H9 (cell line): ENCODE data around the gene USB1. TPM values are rescaled to one million over a fixed set of nuclear protein-coding genes. Genes with fewer than 3 reads are reported as not detected.

ENCODE experiments used
- DNase-seq: peaks from one replicate; pipeline ENCODE4 v3.0.0-alpha.2; 2017
- H2AFZ ChIP-seq: one replicate; pipeline ENCODE4 v1.6.1; 2013; ENCODE audit warnings: mild to moderate bottlenecking, low read length, control low read depth, moderate library complexity
- H2AK5ac ChIP-seq: 2 replicates; pipeline ENCODE4 v1.6.1; 2013; ENCODE audit warnings: low read length, control low read depth, mixed read lengths; ENCODE audit not compliant: insufficient read length
- H2BK120ac ChIP-seq: one replicate; pipeline ENCODE4 v1.6.1; 2013; ENCODE audit warnings: low read depth, mild to moderate bottlenecking, low read length, control low read depth, inconsistent platforms; ENCODE audit not compliant: poor library complexity, severe bottlenecking
- H2BK12ac ChIP-seq: 2 replicates; pipeline ENCODE4 v1.6.1; 2013; ENCODE audit warnings: low read length, control low read depth, mixed read lengths, low read depth; ENCODE audit not compliant: insufficient read length
- H2BK15ac ChIP-seq: 2 replicates; pipeline ENCODE4 v1.6.1; 2013; ENCODE audit warnings: low read depth, low read length, control low read depth
- H2BK20ac ChIP-seq: one replicate; pipeline ENCODE4 v1.6.1; 2013; ENCODE audit warnings: low read depth, mild to moderate bottlenecking, low read length, control low read depth, inconsistent platforms; ENCODE audit not compliant: poor library complexity, severe bottlenecking
- H2BK5ac ChIP-seq: 2 replicates; pipeline ENCODE4 v1.6.1; 2013; ENCODE audit warnings: low read length, control low read depth, mixed read lengths; ENCODE audit not compliant: insufficient read length
- H3K14ac ChIP-seq: 2 replicates; pipeline ENCODE4 v1.6.1; 2013; ENCODE audit warnings: low read length, control low read depth; ENCODE audit not compliant: insufficient read depth
- H3K18ac ChIP-seq: 2 replicates; pipeline ENCODE4 v1.6.1; 2013; ENCODE audit warnings: low read depth, mild to moderate bottlenecking, mixed read lengths, low read length, control low read depth; ENCODE audit not compliant: insufficient read length
- H3K23ac ChIP-seq: 2 replicates; pipeline ENCODE4 v1.6.1; 2013; ENCODE audit warnings: low read length, control low read depth, mixed read lengths, low read depth; ENCODE audit not compliant: insufficient read length
- H3K23me2 ChIP-seq: 2 replicates; pipeline ENCODE4 v1.6.1; 2013; ENCODE audit warnings: low read depth, mild to moderate bottlenecking, mixed read lengths, low read length, control low read depth; ENCODE audit not compliant: insufficient read length, poor library complexity, severe bottlenecking
- H3K27ac ChIP-seq: 2 replicates; pipeline ENCODE4 v1.5.1; 2013; ENCODE audit warnings: low read length, control low read depth, mixed read lengths, low read depth; ENCODE audit not compliant: insufficient read length
- H3K27me3 ChIP-seq: 2 replicates; pipeline ENCODE4 v1.6.1; 2013; ENCODE audit warnings: low read length, control low read depth, inconsistent platforms; ENCODE audit not compliant: insufficient read depth
- H3K4ac ChIP-seq: 2 replicates; pipeline ENCODE4 v1.6.1; 2013; ENCODE audit warnings: low read depth, mild to moderate bottlenecking, control low read depth, inconsistent platforms, low read length, moderate library complexity
- H3K4me1 ChIP-seq: 2 replicates; pipeline ENCODE4 v1.6.1; 2013; ENCODE audit warnings: low read length, control low read depth, inconsistent platforms; ENCODE audit not compliant: insufficient read depth
- H3K4me2 ChIP-seq: 2 replicates; pipeline ENCODE4 v1.6.1; 2013; ENCODE audit warnings: low read length, control low read depth, mixed read lengths; ENCODE audit not compliant: insufficient read length, insufficient read depth
- H3K56ac ChIP-seq: 2 replicates; pipeline ENCODE4 v1.6.1; 2013; ENCODE audit warnings: low read depth, mild to moderate bottlenecking, mixed read lengths, low read length, control low read depth; ENCODE audit not compliant: insufficient read length
- H3K79me1 ChIP-seq: 2 replicates; pipeline ENCODE4 v1.6.1; 2013; ENCODE audit warnings: low read depth, mild to moderate bottlenecking, moderate library complexity, low read length, control low read depth, inconsistent platforms; ENCODE audit not compliant: insufficient read depth, poor library complexity, severe bottlenecking
- H3K79me2 ChIP-seq: 2 replicates; pipeline ENCODE4 v1.6.1; 2013; ENCODE audit warnings: low read length, control low read depth, inconsistent platforms; ENCODE audit not compliant: insufficient read depth
- H3K9ac ChIP-seq: 2 replicates; pipeline ENCODE4 v1.6.1; 2013; ENCODE audit warnings: low read length, control low read depth, mixed read lengths; ENCODE audit not compliant: insufficient read length; ENCODE audit errors: extremely low read depth
- H3K9me3 ChIP-seq: one replicate; pipeline ENCODE4 v1.6.1; 2013; ENCODE audit warnings: low read depth, low read length, inconsistent platforms; ENCODE audit not compliant: control insufficient read depth
- H3T11ph ChIP-seq: one replicate; pipeline ENCODE4 v1.6.1; 2013; ENCODE audit warnings: mild to moderate bottlenecking, low read length, control low read depth, inconsistent platforms
- H4K20me1 ChIP-seq: one replicate; pipeline ENCODE4 v1.6.1; 2013; ENCODE audit not compliant: control insufficient read depth, insufficient read length, insufficient read depth
- H4K5ac ChIP-seq: 2 replicates; pipeline ENCODE4 v1.6.1; 2013; ENCODE audit warnings: low read depth, mild to moderate bottlenecking, mixed read lengths, low read length, control low read depth; ENCODE audit not compliant: insufficient read length
- H4K8ac ChIP-seq: replicated peaks from 2 replicates; pipeline ENCODE4 v1.6.1; 2013; ENCODE audit warnings: low read length, control low read depth, mixed read lengths, low read depth; ENCODE audit not compliant: insufficient read length
- H4K91ac ChIP-seq: 2 replicates; pipeline ENCODE4 v1.6.1; 2013; ENCODE audit warnings: low read depth, mild to moderate bottlenecking, moderate library complexity, mixed read lengths, low read length, control low read depth; ENCODE audit not compliant: insufficient read length
- H3K27ac Mint-ChIP-seq, 3 experiments: 2 replicates in 2 of 3; 3 replicates in 1 of 3; pipeline ENCODE4 v1.8.0; 2020 to 2021; ENCODE audit warnings: mixed read lengths in 3 of 3, mild to moderate bottlenecking in 1 of 3, moderate library complexity in 1 of 3
- H3K27me3 Mint-ChIP-seq: 2 replicates; pipeline ENCODE4 v1.8.0; 2021; ENCODE audit warnings: low read depth, mild to moderate bottlenecking, moderate library complexity, mixed read lengths
- H3K36me3 Mint-ChIP-seq, 3 experiments: 2 replicates in 2 of 3; 3 replicates in 1 of 3; pipeline ENCODE4 v1.8.0; 2020 to 2021; ENCODE audit warnings: low read depth in 3 of 3, mixed read lengths in 3 of 3; ENCODE audit not compliant: insufficient read depth in 1 of 3
- H3K4me1 Mint-ChIP-seq, 2 experiments: 2 replicates each; pipeline ENCODE4 v1.8.0; 2020; ENCODE audit warnings: mixed read lengths in 2 of 2
- H3K4me3 Mint-ChIP-seq, 2 experiments: 2 replicates in 1 of 2; 3 replicates in 1 of 2; pipeline ENCODE4 v1.8.0; 2020 to 2021; ENCODE audit warnings: mild to moderate bottlenecking in 2 of 2, mixed read lengths in 2 of 2, moderate library complexity in 1 of 2
- H3K9me3 Mint-ChIP-seq, 2 experiments: 2 replicates in 1 of 2; 3 replicates in 1 of 2; pipeline ENCODE4 v1.8.0; 2020; ENCODE audit warnings: mild to moderate bottlenecking in 2 of 2, mixed read lengths in 2 of 2, moderate library complexity in 1 of 2
- CTCF ChIP-seq: fragments of 200-600 bp; sonication (generic); conservative IDR thresholded peaks from 3 replicates; pipeline ENCODE4 v1.8.0; 2021; ENCODE audit warnings: antibody characterized with exemption, mild to moderate bottlenecking
- WGBS: extraction: QIAGEN DNeasy Blood & Tissue Kit; methylation state at CpG from one replicate; pipeline ENCODE4 v1.1.7; 2013; ENCODE audit warnings: missing lambda C conversion rate, low lambda C conversion rate, mixed read lengths; ENCODE audit not compliant: insufficient read length; ENCODE audit errors: extremely low coverage; 5-methylcytosine and 5-hydroxymethylcytosine counted together
- total RNA-seq: library from RNA; stranded (reverse); gene quantifications from 2 replicates; pipeline ENCODE4 v1.2.1, GENCODE V29; 2021

Gene USB1
- total RNA-seq, 1 experiment from 2014 or later = 65.0 TPM

GRCh38 chr16:58036943-58037342, 35.7 kb downstream of the USB1 start:
- no peaks in the 10 kb centered on the region for H3K27me3 Mint-ChIP-seq
- no peaks in the 10 kb centered on the region for H3K79me2 ChIP-seq
- H3K18ac ChIP-seq = no peak overlapping the region
- H3K27me3 ChIP-seq = no peaks in the 10 kb centered on the region
- TF ChIP-seq CTCF = no peak
- no peak overlapping the region for H2BK20ac ChIP-seq
- no peaks in the 10 kb centered on the region for H3K23me2 ChIP-seq
- H3K9ac ChIP-seq = no peak overlapping the region
- H2AK5ac ChIP-seq = no peak overlapping the region
- H3K4me1 Mint-ChIP-seq = peaks cover 4 to 11% of the 10 kb centered on the region in 2 experiments
- H2BK120ac ChIP-seq = no peak overlapping the region
- H2BK5ac ChIP-seq = no peak overlapping the region
- H3K27ac ChIP-seq = no peak overlapping the region
- no peak overlapping the region for H3K4me2 ChIP-seq
- peak overlapping the region in 1 of 3 experiments; percentile 53; a peak in 1 of 7 replicates for H3K27ac Mint-ChIP-seq
- H4K91ac ChIP-seq = no peak overlapping the region
- no peak overlapping the region for H3K14ac ChIP-seq
- H4K20me1 ChIP-seq = no peaks in the 10 kb centered on the region
- H3K4me3 Mint-ChIP-seq = no peak overlapping the region
- DNase-seq = no peak
- H3K23ac ChIP-seq = no peak overlapping the region
- no peak overlapping the region for H4K8ac ChIP-seq
- no peaks in the 10 kb centered on the region for H3K9me3 ChIP-seq
- no peak overlapping the region for H4K5ac ChIP-seq
- H3K79me1 ChIP-seq = no peaks in the 10 kb centered on the region
- no peaks in the 10 kb centered on the region; a peak in 1 of 5 replicates for H3K9me3 Mint-ChIP-seq
- H3K36me3 Mint-ChIP-seq = peaks cover 8 to 46% (median 39%) of the 10 kb centered on the region in 3 experiments
- no peak overlapping the region for H2BK15ac ChIP-seq
- H2AFZ ChIP-seq = no peak overlapping the region
- no peak overlapping the region for H3K4ac ChIP-seq
- no CpG with 5 or more reads among the region's 6 CpGs for WGBS
- no peak overlapping the region for H3K56ac ChIP-seq
- H3T11ph ChIP-seq = no peak overlapping the region
- no peak overlapping the region for H2BK12ac ChIP-seq
- no peaks in the 10 kb centered on the region for H3K4me1 ChIP-seq
